Kidney tubule cell (primary cell): ENCODE data around the gene ZCCHC24.

Experiments
- DNase-seq: peaks from one replicate; pipeline ENCODE4 v3.0.0-alpha.2; 2018; ENCODE audit warnings: low spot score

ZCCHC24 gene

DNA sequence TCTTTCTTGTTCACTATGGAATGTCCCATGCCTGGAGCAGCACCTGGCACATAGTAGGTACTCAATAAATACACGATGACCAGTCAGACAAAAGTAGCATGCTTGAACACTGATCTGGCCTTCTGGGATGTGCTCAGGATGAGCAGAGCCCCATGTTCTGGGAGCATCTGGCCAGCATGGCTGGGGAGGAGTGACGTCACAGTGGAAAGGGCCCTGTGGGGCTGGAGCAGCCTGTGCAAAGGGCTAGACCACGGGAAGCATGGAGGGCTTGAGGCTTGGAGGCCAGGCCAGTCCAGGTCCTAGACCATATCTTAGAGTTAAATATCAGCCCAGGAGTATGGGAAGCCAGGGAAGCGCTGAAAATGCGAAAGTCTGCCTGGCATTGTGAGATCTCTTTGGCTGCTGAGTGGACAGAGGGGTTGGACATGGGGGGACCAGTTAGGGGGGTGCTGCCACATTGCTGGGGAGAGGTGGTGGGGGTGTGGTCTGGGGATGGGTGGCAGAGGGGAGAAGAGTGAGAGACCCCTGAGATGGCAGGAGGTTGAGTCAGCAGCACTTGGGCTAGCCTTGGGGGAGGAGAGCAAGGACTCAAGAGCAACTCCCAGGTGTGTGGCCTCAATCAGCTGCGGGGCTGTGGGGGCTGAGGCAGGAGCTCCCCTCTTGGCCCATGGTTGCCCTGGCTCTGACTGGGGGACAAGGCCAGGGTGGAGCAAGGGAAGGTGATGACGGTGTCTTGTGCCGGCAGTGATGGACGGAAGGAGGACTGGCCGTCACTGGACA, 34.9 kb downstream of the ZCCHC24 start:
- DNase-seq, result no peak

GRCh38 chr10:79409726-79410085, 35.7 kb downstream of the ZCCHC24 start:
- no peak for DNase-seq

GRCh38 chr10:79409038-79409725, 36.2 kb downstream of the ZCCHC24 start:
- DNase-seq, result no peak

GRCh38 chr10:79407811-79408795, 37.3 kb downstream of the ZCCHC24 start:
- DNase-seq, result no peak

GRCh38 chr10:79407423-79407796, 38.0 kb downstream of the ZCCHC24 start:
- no peak for DNase-seq

- DNase-seq, result no peak
These were observed 38.6 kb downstream of the ZCCHC24 start for GRCh38 chr10:79406683-79407422.

DNA sequence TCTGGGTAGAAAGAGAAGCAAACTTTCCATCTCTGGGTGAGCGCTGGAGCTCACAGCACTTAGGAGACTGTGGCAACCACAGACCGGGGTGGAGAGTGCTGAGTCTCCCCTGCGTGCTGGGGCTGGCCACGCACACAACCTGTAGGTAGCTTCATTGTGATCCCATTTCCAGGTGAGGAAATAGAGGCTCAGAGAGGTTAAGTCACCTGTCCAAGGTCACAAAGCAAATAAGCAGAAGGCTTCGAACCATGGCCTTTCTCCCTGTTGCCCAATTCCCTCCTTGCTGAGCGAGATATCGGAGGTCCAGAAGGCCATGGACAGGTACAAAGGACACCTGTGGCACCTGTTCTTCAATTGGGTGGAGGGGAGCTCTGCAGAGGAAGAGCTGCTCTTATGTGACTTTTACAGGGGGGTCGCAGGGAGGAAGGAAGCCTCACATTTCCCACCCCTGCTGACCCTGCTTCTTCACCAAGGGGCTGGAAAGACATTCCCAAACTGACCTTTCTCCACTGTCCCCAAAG, 39.4 kb downstream of the ZCCHC24 start:
- no peak for DNase-seq

- no peak for DNase-seq
These were observed 40.0 kb downstream of the ZCCHC24 start for GRCh38 chr10:79405221-79405994.

- DNase-seq, result no peak
These were observed 40.7 kb downstream of the ZCCHC24 start for GRCh38 chr10:79404690-79405131.

- no peak for DNase-seq
These were observed 41.2 kb downstream of the ZCCHC24 start for GRCh38 chr10:79404231-79404609.

- no peak for DNase-seq
These were observed 41.8 kb downstream of the ZCCHC24 start for GRCh38 chr10:79403441-79404230.

- no peak for DNase-seq
These were observed 42.5 kb downstream of the ZCCHC24 start for GRCh38 chr10:79402951-79403350.

- no peak for DNase-seq
These were observed 42.8 kb downstream of the ZCCHC24 start for GRCh38 chr10:79402625-79402946.

DNA sequence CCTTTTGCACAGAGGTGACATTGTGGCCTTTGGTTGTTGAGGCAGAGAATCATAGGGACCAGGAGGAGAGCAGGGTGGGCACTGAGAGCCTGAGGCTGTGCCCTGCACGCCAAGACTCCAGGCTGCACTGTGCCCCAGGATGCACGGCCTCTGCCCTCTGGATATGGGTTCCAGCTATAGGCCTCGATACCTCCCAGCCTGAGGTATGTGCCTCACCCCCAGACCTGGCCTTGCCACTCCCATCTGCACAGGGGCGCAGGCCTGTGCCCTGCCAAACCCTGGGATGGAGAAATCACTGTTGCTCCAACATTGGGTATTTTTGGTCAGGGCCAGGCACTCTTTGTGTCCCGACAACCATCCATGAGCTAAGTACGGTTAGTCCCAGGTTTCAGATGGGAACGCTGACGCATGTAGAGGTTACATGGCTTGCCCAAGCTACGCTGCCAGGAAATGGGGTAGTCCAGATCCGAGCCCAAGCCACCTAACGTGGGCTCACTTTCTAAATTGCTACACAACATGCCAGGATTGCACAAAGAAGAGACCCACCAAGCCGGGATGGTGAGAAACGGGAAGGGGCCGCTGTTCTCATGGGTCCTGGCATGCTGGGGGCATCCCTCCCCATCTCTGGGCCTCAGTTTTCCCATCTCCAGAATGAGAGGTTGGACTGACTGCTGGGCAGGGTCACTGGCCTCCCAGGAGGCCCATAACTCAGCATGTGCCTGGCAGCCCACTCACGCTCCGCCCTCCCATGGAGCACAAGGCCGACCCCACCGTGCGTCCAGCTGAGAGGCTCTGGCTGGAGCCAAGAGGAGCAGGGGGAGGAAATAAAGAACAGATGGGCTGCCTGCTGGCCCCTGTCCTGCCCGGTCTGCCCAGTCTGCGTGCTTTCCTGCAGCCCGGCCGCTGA, 44.2 kb downstream of the ZCCHC24 start:
- no peak for DNase-seq

GRCh38 chr10:79400146-79401004, 45.0 kb downstream of the ZCCHC24 start:
- DNase-seq, result peak; percentile 36

DNA sequence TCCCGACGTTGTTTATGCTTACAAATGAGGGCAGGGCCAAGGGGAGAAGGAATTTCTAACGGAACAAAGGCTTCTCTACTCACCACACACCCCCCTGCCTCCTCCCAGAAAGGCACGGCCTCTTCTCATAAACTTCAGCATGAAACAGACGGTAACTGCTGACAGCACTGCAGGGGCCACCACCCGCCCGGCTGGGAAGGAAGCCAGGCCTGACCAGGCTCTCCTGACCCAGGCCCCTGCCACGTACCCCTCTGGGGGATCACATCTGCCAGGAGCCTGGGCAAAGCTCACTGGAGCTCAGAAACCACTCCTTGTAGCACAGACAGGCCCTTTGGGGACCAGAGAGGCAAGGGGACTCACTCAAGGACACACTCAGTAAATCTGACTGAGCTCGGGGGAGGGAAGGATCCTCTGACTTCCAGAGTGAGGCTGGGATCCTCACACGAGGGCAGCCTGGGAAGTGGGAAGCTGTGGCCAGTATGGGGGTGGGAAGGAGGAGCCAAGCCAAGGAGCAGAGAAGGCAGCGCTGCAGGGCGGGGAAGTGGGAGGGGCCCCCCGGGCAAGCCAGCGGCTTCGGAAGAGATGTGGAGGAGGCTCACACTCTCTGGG, 46.1 kb downstream of the ZCCHC24 start:
- DNase-seq, result peak; percentile 74

- DNase-seq, result no peak
These were observed 46.8 kb downstream of the ZCCHC24 start for GRCh38 chr10:79398642-79399041.
